IPS DF 6.9 (cell line): ENCODE data around the gene CD86.

Source experiments
- DNase-seq: peaks from one replicate; pipeline ENCODE4 v3.0.0-alpha.2; 2013; ENCODE audit warnings: low read depth, low spot score
- H3K27ac ChIP-seq: one replicate; pipeline ENCODE4 v1.5.1; 2013; ENCODE audit warnings: low read length, control low read depth
- H3K27me3 ChIP-seq: 2 replicates; pipeline ENCODE4 v1.6.1; 2013; ENCODE audit warnings: mild to moderate bottlenecking, low read length; ENCODE audit not compliant: control insufficient read depth, insufficient read depth
- H3K36me3 ChIP-seq: 2 replicates; pipeline ENCODE4 v1.6.1; 2013; ENCODE audit warnings: low read length; ENCODE audit not compliant: control insufficient read depth, insufficient read depth
- H3K4me1 ChIP-seq: 2 replicates; pipeline ENCODE4 v1.6.1; 2013; ENCODE audit warnings: low read length; ENCODE audit not compliant: control insufficient read depth, insufficient read depth
- H3K4me3 ChIP-seq: 2 replicates; pipeline ENCODE4 v1.5.1; 2013; ENCODE audit warnings: mild to moderate bottlenecking, low read length
- H3K9me3 ChIP-seq: 2 replicates; pipeline ENCODE4 v1.6.1; 2013; ENCODE audit warnings: low read length, inconsistent platforms; ENCODE audit not compliant: control insufficient read depth, insufficient read depth
- WGBS: extraction: QIAGEN DNeasy Blood & Tissue Kit; methylation state at CpG from one replicate; pipeline ENCODE4 v1.1.7; 2013; ENCODE audit warnings: mixed read lengths, missing lambda C conversion rate; ENCODE audit not compliant: insufficient read length, insufficient coverage; 5-methylcytosine and 5-hydroxymethylcytosine counted together

Gene CD86

DNA sequence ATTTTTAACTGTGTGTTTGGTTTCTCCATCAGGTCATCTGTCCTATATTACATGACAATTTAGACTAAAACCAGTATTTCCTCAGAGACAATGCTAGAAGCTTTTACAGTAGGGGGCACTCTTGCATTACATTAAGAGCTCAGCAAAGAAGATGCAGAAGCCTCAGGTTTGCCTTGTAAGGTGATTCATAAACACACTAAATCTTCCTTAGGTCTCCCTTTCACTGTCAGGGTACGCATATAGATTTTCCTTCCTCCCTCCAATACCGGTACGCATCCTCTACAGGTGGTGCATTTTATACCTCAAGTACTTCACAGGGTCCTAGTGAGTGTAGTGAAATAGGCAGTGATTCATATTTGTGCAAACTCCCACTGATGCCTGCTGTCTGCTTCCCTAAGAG is 46.5 kb downstream of the CD86 start:
- Histone ChIP-seq H3K27me3 (no peaks in the 10 kb centered on the region), H3K36me3 (no peaks in the 10 kb centered on the region), H3K9me3 (no peaks in the 10 kb centered on the region), H3K4me3 (no peak overlapping the region), H3K27ac (no peak overlapping the region), H3K4me1 (peaks cover 1% of the 10 kb centered on the region; the same call in 1 of the 2 replicates)
- peak; percentile 54 for DNase-seq
- no CpG with 5 or more reads among the region's 3 CpGs for WGBS

DNA sequence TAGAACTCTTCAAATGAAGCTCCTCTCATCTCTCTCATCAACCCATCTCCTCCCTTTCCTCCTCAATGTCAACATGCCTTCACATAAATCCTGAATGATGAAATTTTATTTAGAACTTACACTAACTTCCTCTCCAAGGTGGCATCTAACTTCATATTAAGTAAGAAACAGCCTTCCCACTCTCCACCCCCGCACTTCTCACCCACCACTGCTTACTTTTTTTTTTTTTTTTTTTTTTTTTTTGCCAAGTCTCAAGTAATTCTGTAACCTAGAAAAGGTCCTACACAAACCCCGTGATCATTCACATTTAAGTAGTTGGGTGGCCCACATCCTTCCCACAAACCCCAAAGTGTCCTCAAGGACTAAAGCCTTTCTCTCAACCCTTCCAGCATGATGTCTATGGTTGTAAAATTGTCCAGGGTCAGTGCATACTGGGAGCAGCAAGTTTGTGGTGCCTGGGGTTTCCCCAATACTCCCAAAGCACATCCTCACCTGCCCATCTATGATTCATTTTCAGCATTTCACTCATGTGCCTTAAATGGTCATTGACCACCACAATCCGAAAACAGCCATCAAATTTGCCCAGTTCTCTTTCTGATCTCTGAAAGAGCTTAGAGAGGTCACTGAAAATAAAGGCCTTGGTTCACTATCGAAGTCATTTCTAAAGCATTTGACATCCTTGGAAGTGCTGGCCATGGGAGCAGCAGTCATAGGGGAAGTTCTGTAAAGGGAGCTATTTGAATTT is 47.2 kb downstream of the CD86 start:
- Histone ChIP-seq H3K27me3 (no peaks in the 10 kb centered on the region), H3K4me3 (no peak overlapping the region), H3K9me3 (no peaks in the 10 kb centered on the region), H3K27ac (no peak overlapping the region), H3K36me3 (no peaks in the 10 kb centered on the region), H3K4me1 (peaks cover 1% of the 10 kb centered on the region; the same call in 1 of the 2 replicates)
- no peak for DNase-seq
- no CpG with 5 or more reads among the region's 4 CpGs for WGBS

DNA sequence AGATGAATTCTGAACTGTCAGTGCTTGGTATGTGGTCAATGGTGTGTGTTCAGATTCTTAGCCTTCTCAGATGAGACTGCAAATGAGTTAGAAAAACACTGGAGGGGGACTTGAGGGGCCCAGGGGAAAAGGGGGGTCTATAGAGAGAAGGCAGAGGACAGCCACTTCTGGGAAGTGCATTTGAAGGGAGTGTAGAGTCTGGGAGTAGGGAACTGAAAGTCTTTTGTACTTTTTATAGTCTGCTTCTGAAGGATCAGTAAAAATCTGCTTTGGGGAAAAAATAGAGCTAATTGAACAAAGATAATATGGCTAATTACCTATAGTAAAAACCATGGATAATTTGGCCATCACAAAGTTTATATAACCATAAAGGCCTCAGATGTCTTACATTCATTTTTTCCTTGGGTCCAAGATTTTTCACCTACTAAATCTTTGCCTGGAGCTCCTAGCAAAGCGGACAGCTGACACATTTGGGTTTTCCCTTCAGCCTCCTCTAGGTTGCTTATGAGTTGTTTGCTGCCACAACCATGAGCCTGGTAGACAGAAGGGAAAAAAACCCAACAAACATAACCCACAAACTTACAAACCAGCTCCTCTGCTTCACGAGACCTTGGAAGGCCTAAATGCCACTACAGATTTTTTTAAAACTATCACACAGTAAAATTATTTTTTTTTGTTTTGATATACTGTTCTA is 48.8 kb downstream of the CD86 start:
- WGBS: no CpG with 5 or more reads among the region's 2 CpGs
- no peaks in the 10 kb centered on the region for H3K9me3 ChIP-seq
- peaks cover 1% of the 10 kb centered on the region; the same call in 1 of the 2 replicates for H3K4me1 ChIP-seq
- no peak overlapping the region for H3K27ac ChIP-seq
- H3K4me3 ChIP-seq: no peak overlapping the region
- DNase-seq: no peak
- no peaks in the 10 kb centered on the region for H3K36me3 ChIP-seq
- no peaks in the 10 kb centered on the region for H3K27me3 ChIP-seq

DNA sequence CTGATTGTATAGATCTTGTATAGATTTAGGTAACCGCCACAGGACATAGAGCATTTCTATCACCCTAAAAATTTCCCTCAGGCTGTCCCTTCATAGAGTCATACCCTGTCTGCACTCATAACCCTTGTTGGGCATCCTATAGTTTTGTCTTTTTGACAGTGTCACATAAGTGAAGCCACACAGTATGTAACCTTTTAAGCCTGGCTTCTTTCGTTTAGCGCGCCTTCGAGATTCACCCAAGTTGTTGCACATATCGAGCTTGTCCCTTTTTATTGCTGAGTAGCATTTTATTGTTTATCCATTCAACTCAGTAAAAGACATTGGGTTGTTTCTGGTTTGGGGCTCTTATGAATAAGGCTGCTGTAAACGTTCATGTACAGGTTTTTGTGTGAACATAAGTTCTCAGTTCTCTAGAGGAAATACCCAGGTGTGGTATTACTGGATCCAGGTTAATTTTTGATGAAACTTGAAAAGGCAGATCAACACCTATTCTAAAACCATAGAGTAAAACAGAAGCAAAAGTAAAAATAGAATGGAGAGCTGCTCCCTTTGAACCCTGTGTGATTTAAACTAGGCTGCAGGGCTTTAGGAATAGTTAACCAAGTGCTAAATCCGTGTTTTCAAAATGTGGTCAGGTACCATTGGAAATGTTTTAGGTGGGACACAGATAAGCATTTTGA is 49.5 kb downstream of the CD86 start:
- Histone ChIP-seq H3K27me3 (no peaks in the 10 kb centered on the region), H3K4me1 (peaks cover 1% of the 10 kb centered on the region; the same call in 1 of the 2 replicates), H3K4me3 (no peak overlapping the region), H3K27ac (no peak overlapping the region), H3K36me3 (no peaks in the 10 kb centered on the region), H3K9me3 (no peaks in the 10 kb centered on the region)
- no peak for DNase-seq
- WGBS: no CpG with 5 or more reads among the region's 8 CpGs

DNA sequence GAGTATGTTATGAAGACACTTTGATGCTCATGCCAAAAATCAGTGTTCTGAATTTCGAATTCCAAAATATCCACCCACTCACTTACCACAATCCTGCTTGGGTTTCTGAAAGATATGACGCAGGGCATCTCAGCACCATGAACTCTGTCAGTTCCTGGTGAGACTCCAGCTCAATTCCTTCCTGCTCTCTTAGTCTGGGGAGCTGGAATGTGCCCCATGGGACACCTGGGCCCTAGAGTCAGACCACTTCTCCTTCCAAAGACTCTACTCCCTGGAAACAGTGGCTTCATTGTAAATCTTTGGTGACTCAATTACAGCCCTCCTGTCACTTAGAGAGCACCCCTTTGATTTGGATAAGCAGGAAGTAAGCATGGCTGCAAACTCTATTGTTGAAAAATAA is 50.5 kb downstream of the CD86 start:
- DNase-seq: no peak
- no peak overlapping the region for H3K4me3 ChIP-seq
- no peaks in the 10 kb centered on the region for H3K36me3 ChIP-seq
- H3K27me3 ChIP-seq: no peaks in the 10 kb centered on the region
- no peaks in the 10 kb centered on the region for H3K9me3 ChIP-seq
- no peak overlapping the region for H3K27ac ChIP-seq
- WGBS: no CpG with 5 or more reads among the region's 2 CpGs
- H3K4me1 ChIP-seq: peaks cover 1% of the 10 kb centered on the region; the same call in 1 of the 2 replicates

DNA sequence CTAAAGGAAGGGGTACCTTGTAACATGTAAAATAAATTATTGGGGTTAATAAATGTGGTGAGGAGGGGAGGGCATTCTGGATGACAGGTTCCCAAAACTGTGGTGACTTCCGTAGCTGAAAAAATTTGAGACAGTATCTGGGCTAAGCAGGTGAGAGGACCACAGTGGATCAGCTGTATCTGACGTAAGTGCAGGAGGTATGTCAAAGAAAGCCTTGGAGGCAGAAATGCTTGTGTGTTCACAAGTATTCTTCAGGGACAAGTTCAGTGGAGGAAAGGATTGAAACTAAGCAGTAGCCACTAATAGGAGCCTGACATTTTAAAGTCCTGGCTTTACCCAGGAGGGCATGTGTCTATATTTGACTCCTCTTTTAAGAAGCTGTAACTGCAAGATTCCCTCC is 52.0 kb downstream of the CD86 start:
- Histone ChIP-seq H3K36me3 (no peaks in the 10 kb centered on the region), H3K9me3 (no peaks in the 10 kb centered on the region), H3K27me3 (no peaks in the 10 kb centered on the region), H3K4me1 (no peaks in the 10 kb centered on the region), H3K4me3 (no peak overlapping the region), H3K27ac (no peak overlapping the region)
- DNase-seq: no peak
- no CpG with 5 or more reads among the region's 2 CpGs for WGBS

DNA sequence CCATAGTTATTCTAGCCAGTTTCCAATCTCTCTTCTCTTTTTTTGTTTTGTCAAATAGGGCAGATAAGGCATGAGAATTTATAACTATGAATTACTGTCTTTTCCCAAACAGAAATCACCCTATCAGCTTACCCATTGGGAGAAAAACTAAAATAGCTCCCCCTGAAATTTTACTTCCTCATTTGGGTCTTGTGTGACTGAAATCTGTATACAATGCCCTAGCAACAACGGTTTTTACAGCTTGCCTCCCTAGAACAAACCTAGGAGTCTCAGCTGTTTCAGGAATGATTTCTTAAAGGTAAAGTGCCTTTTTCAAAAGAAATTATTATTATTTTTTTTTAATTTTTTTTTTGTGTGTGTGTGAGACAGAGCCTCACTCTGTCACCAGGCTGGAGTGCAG is 56.8 kb downstream of the CD86 start:
- Histone ChIP-seq H3K4me3 (no peak overlapping the region), H3K27me3 (no peaks in the 10 kb centered on the region), H3K27ac (no peak overlapping the region), H3K36me3 (no peaks in the 10 kb centered on the region), H3K4me1 (no peaks in the 10 kb centered on the region), H3K9me3 (no peaks in the 10 kb centered on the region)
- no CpG with 5 or more reads among the region's 1 CpG for WGBS
- DNase-seq: no peak

DNA sequence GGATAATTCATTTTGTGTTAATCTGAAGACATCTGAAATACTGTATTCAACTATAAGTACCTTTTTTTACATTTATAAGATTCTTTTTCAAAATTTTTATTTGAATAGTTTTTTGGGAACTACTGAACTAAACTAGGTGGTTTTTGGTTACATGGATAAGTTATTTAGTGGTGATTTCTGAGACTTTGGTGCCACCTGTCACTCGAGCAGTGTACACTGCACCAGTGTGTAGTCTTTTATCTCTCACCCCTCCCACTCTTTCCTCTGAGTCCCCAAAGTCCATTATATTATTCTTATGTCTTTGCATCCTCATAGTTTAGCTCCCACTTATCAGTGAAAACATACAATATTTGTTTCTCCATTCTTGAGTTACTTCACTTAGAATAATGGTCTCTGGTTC is 57.6 kb downstream of the CD86 start:
- no peak for DNase-seq
- no peaks in the 10 kb centered on the region for H3K9me3 ChIP-seq
- H3K27ac ChIP-seq: no peak overlapping the region
- H3K27me3 ChIP-seq: no peaks in the 10 kb centered on the region
- H3K4me1 ChIP-seq: no peaks in the 10 kb centered on the region
- no CpG with 5 or more reads among the region's 1 CpG for WGBS
- H3K36me3 ChIP-seq: no peaks in the 10 kb centered on the region
- no peak overlapping the region for H3K4me3 ChIP-seq

DNA sequence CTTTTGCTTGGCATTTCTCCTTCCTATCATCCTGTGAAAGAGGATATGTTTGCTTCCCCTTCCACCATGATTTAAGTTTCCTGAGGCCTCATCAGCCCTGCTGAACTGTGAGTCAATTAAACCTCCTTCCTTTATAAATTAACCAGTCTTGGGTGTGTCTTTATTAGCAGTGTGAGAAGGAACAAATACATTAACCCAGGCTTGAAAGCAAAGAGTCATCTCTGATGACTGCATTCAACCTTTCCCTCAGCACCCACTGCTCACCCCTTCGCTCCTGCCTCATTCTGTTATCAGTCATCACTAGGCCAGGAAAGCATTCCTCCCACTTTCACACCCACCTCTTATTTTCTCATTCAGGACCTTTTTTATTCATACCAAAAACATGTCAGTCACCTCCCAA is 68.7 kb downstream of the CD86 start:
- H3K4me3 ChIP-seq: no peak overlapping the region
- H3K4me1 ChIP-seq: no peaks in the 10 kb centered on the region
- WGBS: no CpG with 5 or more reads among the region's 1 CpG
- H3K9me3 ChIP-seq: 0 out of 2 replicates have a peak, but pooled peaks cover 1% of the 10 kb centered on the region
- no peak overlapping the region for H3K27ac ChIP-seq
- no peaks in the 10 kb centered on the region for H3K27me3 ChIP-seq
- no peaks in the 10 kb centered on the region for H3K36me3 ChIP-seq
- no peak for DNase-seq

DNA sequence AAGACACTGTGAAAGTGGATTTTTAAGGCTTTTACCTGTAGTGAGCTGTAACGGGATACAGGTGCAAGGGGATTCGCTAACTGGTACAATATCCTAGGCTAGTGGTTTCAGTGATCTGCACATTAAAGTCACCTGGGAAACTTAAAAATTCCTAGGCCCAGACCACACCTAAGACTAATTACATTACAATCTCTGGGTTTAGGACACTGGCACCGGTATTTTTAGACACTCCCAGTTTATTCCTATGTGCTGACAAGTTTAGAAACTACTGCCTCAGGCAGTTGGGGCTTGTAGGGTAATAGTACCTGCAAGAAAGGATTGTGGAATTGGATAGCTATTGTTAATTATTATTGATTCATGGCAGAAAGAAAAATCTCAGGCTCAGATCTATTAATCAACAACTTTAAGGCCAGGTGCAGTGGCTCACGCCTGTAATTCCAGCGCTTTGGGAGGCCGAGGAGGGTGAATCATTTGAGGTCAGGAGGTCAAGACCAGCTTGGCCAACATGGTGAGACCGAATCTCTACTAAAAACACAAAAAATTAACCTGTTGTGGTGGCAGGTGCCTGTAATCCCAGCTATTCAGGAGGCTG is 77.9 kb downstream of the CD86 start:
- Histone ChIP-seq H3K4me3 (no peak overlapping the region), H3K27ac (no peak overlapping the region), H3K27me3 (no peaks in the 10 kb centered on the region), H3K9me3 (no peaks in the 10 kb centered on the region), H3K4me1 (no peaks in the 10 kb centered on the region), H3K36me3 (no peaks in the 10 kb centered on the region)
- no CpG with 5 or more reads among the region's 7 CpGs for WGBS
- DNase-seq: no peak
